DOHH2 (cell line): ENCODE measurements around the gene RNF146.

Source experiments
- H3F3A ChIP-seq: fragments of 200-600 bp; sonication (generic), shearing (Covaris generic); 2 replicates; pipeline ENCODE4 v1.6.0; 2016; ENCODE audit warnings: antibody characterized with exemption, mild to moderate bottlenecking; ENCODE audit not compliant: control insufficient read depth, insufficient read depth
- H3K27ac ChIP-seq: fragments of 200-600 bp; sonication (generic); 2 replicates; pipeline ENCODE4 v1.5.1; 2014; ENCODE audit warnings: low read depth, mild to moderate bottlenecking, low read length, moderate library complexity
- H3K27me3 ChIP-seq: fragments of 200-600 bp; sonication (generic); 2 replicates; pipeline ENCODE4 v1.6.1; 2014; ENCODE audit warnings: mild to moderate bottlenecking, low read length, mixed read lengths; ENCODE audit not compliant: control insufficient read depth
- H3K36me3 ChIP-seq: fragments of 200-600 bp; sonication (generic); 2 replicates; pipeline ENCODE4 v1.6.1; 2014; ENCODE audit warnings: mild to moderate bottlenecking, low read length, moderate library complexity, mixed read lengths; ENCODE audit not compliant: control insufficient read depth
- H3K4me1 ChIP-seq: fragments of 200-600 bp; sonication (generic); 2 replicates; pipeline ENCODE4 v1.6.1; 2014; ENCODE audit warnings: mild to moderate bottlenecking, low read length, mixed read lengths; ENCODE audit not compliant: control insufficient read depth
- H3K4me2 ChIP-seq: fragments of 200-600 bp; sonication (generic); 2 replicates; pipeline ENCODE4 v1.6.0; 2014; ENCODE audit warnings: mild to moderate bottlenecking, low read length, moderate library complexity
- H3K4me3 ChIP-seq: fragments of 200-600 bp; sonication (generic); 2 replicates; pipeline ENCODE4 v1.5.1; 2014; ENCODE audit warnings: mild to moderate bottlenecking, low read length, mixed read lengths
- H3K79me2 ChIP-seq: fragments of 200-600 bp; sonication (generic); 2 replicates; pipeline ENCODE4 v1.6.1; 2014; ENCODE audit warnings: mild to moderate bottlenecking, low read length, mixed read lengths; ENCODE audit not compliant: control insufficient read depth
- H3K9me2 ChIP-seq: fragments of 200-600 bp; sonication (generic); replicated peaks from 2 replicates; pipeline ENCODE4 v1.6.1; 2014; ENCODE audit warnings: mild to moderate bottlenecking, low read length, mixed read lengths; ENCODE audit not compliant: control insufficient read depth
- H3K9me3 ChIP-seq: fragments of 200-600 bp; sonication (generic); 2 replicates; pipeline ENCODE4 v1.6.1; 2014; ENCODE audit warnings: antibody characterized with exemption, low read length, mixed read lengths; ENCODE audit not compliant: control insufficient read depth, insufficient read depth
- H4K20me1 ChIP-seq: fragments of 200-600 bp; sonication (generic); 2 replicates; pipeline ENCODE4 v1.6.0; 2014; ENCODE audit warnings: low read depth, mild to moderate bottlenecking, antibody characterized with exemption, low read length, moderate library complexity; ENCODE audit not compliant: control insufficient read depth, insufficient read depth
- CTCF ChIP-seq: fragments of 200-600 bp; sonication (generic); IDR thresholded peaks from one replicate; pipeline ENCODE4 v1.5.1; 2014; ENCODE audit warnings: antibody characterized with exemption, mild to moderate bottlenecking, low read depth, low read length; ENCODE audit not compliant: poor library complexity, severe bottlenecking
- EZH2phosphoT487 ChIP-seq: fragments of 200-600 bp; sonication (generic); IDR thresholded peaks from 2 replicates; pipeline ENCODE4 v1.6.1; 2017; ENCODE audit warnings: borderline replicate concordance, mild to moderate bottlenecking, antibody characterized with exemption, low read length, moderate library complexity, mixed read lengths

RNF146 gene

GRCh38 chr6:127305741-127306140, 39.1 kb downstream of the RNF146 start:
- peaks cover 38% of the 10 kb centered on the region for H3K36me3 ChIP-seq
- H3K4me1 ChIP-seq, result peaks cover 13% of the 10 kb centered on the region
- no peak overlapping the region for H3K27ac ChIP-seq
- peaks cover 32% of the 10 kb centered on the region for H3K79me2 ChIP-seq
- peaks cover 4% of the 10 kb centered on the region; the same call in 1 of the 2 replicates for H4K20me1 ChIP-seq
- TF ChIP-seq EZH2phosphoT487, result no peak
- no peak for TF ChIP-seq CTCF
- no peaks in the 10 kb centered on the region for H3K27me3 ChIP-seq
- no peak overlapping the region for H3K4me3 ChIP-seq
- no peaks in the 10 kb centered on the region for H3K9me2 ChIP-seq
- H3F3A ChIP-seq, result peaks cover 6% of the 10 kb centered on the region; the same call in 1 of the 2 replicates
- H3K9me3 ChIP-seq, result no peaks in the 10 kb centered on the region; the same call in 1 of the 2 replicates
- H3K4me2 ChIP-seq, result no peak overlapping the region

GRCh38 chr6:127317388-127318128, 50.9 kb downstream of the RNF146 start:
- H3K4me1 ChIP-seq, result no peaks in the 10 kb centered on the region
- TF ChIP-seq EZH2phosphoT487 (no peak), CTCF (no peak)
- no peaks in the 10 kb centered on the region for H3K27me3 ChIP-seq
- no peak overlapping the region for H3K27ac ChIP-seq
- H4K20me1 ChIP-seq, result no peaks in the 10 kb centered on the region
- H3K79me2 ChIP-seq, result no peaks in the 10 kb centered on the region
- no peak overlapping the region for H3K4me3 ChIP-seq
- peaks cover 40% of the 10 kb centered on the region for H3K36me3 ChIP-seq
- H3K9me3 ChIP-seq, result no peaks in the 10 kb centered on the region
- H3K9me2 ChIP-seq, result no peaks in the 10 kb centered on the region
- H3F3A ChIP-seq, result no peaks in the 10 kb centered on the region
- H3K4me2 ChIP-seq, result no peak overlapping the region

- Histone ChIP-seq H3K4me3 (no peak overlapping the region), H4K20me1 (no peaks in the 10 kb centered on the region), H3K27ac (no peak overlapping the region), H3K4me1 (no peaks in the 10 kb centered on the region), H3K27me3 (no peaks in the 10 kb centered on the region), H3K4me2 (no peak overlapping the region), H3K79me2 (no peaks in the 10 kb centered on the region), H3K9me3 (no peaks in the 10 kb centered on the region), H3K9me2 (no peaks in the 10 kb centered on the region), H3F3A (no peaks in the 10 kb centered on the region), H3K36me3 (peaks cover 36% of the 10 kb centered on the region)
- TF ChIP-seq CTCF (no peak), EZH2phosphoT487 (no peak)
These were observed 53.0 kb downstream of the RNF146 start for GRCh38 chr6:127319686-127320085.
